HL-60 (cell line): ENCODE results near the gene ZNF593.

Experiments used
- GABPA ChIP-seq: IDR thresholded peaks from 2 replicates; pipeline ENCODE4 v1.6.1; 2012; ENCODE audit warnings: low read depth
- POLR2AphosphoS5 ChIP-seq: IDR thresholded peaks from 2 replicates; pipeline ENCODE4 v1.6.1; 2012; ENCODE audit warnings: low read depth
- SPI1 ChIP-seq: IDR thresholded peaks from 2 replicates; pipeline ENCODE4 v1.6.1; 2012; ENCODE audit warnings: low read depth, mild to moderate bottlenecking, borderline replicate concordance
- TF ChIP-seq, protein P1 (sequence below): IDR thresholded peaks from one replicate; pipeline ENCODE4 v1.5.1; 2011; ENCODE audit warnings: low read length, control low read depth, inconsistent platforms; ENCODE audit not compliant: insufficient read depth
- TF ChIP-seq, protein P2 (sequence below): IDR thresholded peaks from 2 replicates; pipeline ENCODE4 v1.6.1; 2012; ENCODE audit warnings: low read depth; ENCODE audit not compliant: insufficient replicate concordance

DNA sequence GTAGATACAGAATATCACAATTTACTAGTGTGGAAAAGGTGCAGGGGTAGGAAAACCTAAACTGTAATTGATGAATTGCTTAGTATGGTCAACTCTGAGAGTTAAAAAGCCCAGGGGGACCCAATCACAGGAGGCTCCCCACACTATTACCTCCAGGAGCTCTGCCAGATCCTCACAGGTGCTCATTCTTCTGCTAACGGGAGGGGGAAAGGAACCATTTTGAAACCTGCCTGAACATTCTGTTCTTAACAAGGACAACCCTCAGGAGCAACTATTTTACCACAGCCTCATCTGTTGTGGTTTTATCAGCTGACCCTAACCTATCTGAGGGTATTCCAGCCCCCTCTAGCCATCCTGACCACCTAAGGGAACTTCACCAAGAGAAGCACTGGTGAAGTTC, 39.0 kb upstream of the ZNF593 start:
- TF ChIP-seq, protein P1, sequence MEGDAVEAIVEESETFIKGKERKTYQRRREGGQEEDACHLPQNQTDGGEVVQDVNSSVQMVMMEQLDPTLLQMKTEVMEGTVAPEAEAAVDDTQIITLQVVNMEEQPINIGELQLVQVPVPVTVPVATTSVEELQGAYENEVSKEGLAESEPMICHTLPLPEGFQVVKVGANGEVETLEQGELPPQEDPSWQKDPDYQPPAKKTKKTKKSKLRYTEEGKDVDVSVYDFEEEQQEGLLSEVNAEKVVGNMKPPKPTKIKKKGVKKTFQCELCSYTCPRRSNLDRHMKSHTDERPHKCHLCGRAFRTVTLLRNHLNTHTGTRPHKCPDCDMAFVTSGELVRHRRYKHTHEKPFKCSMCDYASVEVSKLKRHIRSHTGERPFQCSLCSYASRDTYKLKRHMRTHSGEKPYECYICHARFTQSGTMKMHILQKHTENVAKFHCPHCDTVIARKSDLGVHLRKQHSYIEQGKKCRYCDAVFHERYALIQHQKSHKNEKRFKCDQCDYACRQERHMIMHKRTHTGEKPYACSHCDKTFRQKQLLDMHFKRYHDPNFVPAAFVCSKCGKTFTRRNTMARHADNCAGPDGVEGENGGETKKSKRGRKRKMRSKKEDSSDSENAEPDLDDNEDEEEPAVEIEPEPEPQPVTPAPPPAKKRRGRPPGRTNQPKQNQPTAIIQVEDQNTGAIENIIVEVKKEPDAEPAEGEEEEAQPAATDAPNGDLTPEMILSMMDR = no peak
- TF ChIP-seq GABPA (no peak), POLR2AphosphoS5 (no peak), SPI1 (no peak)
- TF ChIP-seq, protein P2, sequence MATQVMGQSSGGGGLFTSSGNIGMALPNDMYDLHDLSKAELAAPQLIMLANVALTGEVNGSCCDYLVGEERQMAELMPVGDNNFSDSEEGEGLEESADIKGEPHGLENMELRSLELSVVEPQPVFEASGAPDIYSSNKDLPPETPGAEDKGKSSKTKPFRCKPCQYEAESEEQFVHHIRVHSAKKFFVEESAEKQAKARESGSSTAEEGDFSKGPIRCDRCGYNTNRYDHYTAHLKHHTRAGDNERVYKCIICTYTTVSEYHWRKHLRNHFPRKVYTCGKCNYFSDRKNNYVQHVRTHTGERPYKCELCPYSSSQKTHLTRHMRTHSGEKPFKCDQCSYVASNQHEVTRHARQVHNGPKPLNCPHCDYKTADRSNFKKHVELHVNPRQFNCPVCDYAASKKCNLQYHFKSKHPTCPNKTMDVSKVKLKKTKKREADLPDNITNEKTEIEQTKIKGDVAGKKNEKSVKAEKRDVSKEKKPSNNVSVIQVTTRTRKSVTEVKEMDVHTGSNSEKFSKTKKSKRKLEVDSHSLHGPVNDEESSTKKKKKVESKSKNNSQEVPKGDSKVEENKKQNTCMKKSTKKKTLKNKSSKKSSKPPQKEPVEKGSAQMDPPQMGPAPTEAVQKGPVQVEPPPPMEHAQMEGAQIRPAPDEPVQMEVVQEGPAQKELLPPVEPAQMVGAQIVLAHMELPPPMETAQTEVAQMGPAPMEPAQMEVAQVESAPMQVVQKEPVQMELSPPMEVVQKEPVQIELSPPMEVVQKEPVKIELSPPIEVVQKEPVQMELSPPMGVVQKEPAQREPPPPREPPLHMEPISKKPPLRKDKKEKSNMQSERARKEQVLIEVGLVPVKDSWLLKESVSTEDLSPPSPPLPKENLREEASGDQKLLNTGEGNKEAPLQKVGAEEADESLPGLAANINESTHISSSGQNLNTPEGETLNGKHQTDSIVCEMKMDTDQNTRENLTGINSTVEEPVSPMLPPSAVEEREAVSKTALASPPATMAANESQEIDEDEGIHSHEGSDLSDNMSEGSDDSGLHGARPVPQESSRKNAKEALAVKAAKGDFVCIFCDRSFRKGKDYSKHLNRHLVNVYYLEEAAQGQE = no peak
